K562 (cell line): ENCODE data around the gene ASB13. TPM values are rescaled to one million over a fixed set of nuclear protein-coding genes. Genes with fewer than 3 reads are reported as not detected.

Source experiments
- AFF1 ChIP-seq, 2 experiments: fragments of 450-650 bp; IDR thresholded peaks; 2 replicates each; pipeline ENCODE4 v1.6.1; 2018; ENCODE audit warnings: mild to moderate bottlenecking in 2 of 2, low read depth in 1 of 2; ENCODE audit not compliant: partially characterized antibody in 2 of 2
- ARHGAP35 ChIP-seq: fragments of 450-650 bp; IDR thresholded peaks from 2 replicates; pipeline ENCODE4 v1.6.1; 2018; ENCODE audit not compliant: partially characterized antibody
- BRF2 ChIP-seq: IDR thresholded peaks from 3 replicates; pipeline ENCODE4 v1.6.1; 2011; ENCODE audit warnings: borderline replicate concordance, mild to moderate bottlenecking; ENCODE audit not compliant: insufficient read length, insufficient read depth
- EP300 ChIP-seq: IDR thresholded peaks from 2 replicates; pipeline ENCODE4 v1.6.1; 2012; ENCODE audit warnings: low read length, improper control_type of control experiment
- FOXM1 ChIP-seq, 2 experiments: fragments of 450-650 bp in 1 of 2; sonication (generic) in 1 of 2; formaldehyde crosslinking in 1 of 2; IDR thresholded peaks; 2 replicates each; pipeline versions ENCODE4 v1.6.1 to v1.9.0; 2017 to 2022; ENCODE audit warnings: low read depth in 2 of 2, mild to moderate bottlenecking in 2 of 2, missing genetic modification reagents in 1 of 2, moderate library complexity in 1 of 2
- HDAC1 ChIP-seq, 2 experiments: fragments of 450-650 bp; IDR thresholded peaks; 2 replicates each; pipeline ENCODE4 v1.6.1; 2016 to 2017; ENCODE audit warnings: inconsistent platforms in 1 of 2, mild to moderate bottlenecking in 1 of 2, moderate library complexity in 1 of 2
- JUNB ChIP-seq: fragments of 450-650 bp; formaldehyde crosslinking; conservative IDR thresholded peaks from 2 replicates; pipeline ENCODE4 v1.4.0; 2020; ENCODE audit warnings: mild to moderate bottlenecking
- KHSRP ChIP-seq: fragments of 450-650 bp; IDR thresholded peaks from 2 replicates; pipeline ENCODE4 v1.6.1; 2017
- MTA3 ChIP-seq: fragments of 450-650 bp; formaldehyde crosslinking; IDR thresholded peaks from 2 replicates; pipeline ENCODE4 v1.6.1; 2017; ENCODE audit warnings: mild to moderate bottlenecking, borderline replicate concordance
- NCOR1 ChIP-seq: fragments of 450-650 bp; IDR thresholded peaks from 2 replicates; pipeline ENCODE4 v1.6.1; 2016; ENCODE audit warnings: mild to moderate bottlenecking, moderate library complexity
- NFE2 ChIP-seq: IDR thresholded peaks from 2 replicates; pipeline ENCODE4 v1.6.1; 2014; ENCODE audit warnings: antibody characterized with exemption, low read depth
- POLR2AphosphoS5 ChIP-seq: IDR thresholded peaks from 2 replicates; pipeline ENCODE4 v1.6.1; 2011; ENCODE audit warnings: mild to moderate bottlenecking, low read depth, low read length, moderate library complexity; ENCODE audit not compliant: control insufficient read depth, insufficient read depth
- PURB ChIP-seq: sonication (generic); formaldehyde crosslinking; IDR thresholded peaks from 2 replicates; pipeline ENCODE4 v1.9.0; 2021; ENCODE audit warnings: low read depth, mild to moderate bottlenecking, missing genetic modification reagents
- RBM34 ChIP-seq: fragments of 200-400 bp; formaldehyde crosslinking; IDR thresholded peaks from 2 replicates; pipeline ENCODE4 v1.6.1; 2018; ENCODE audit warnings: low read length, borderline replicate concordance; ENCODE audit not compliant: insufficient read depth
- SMAD2 ChIP-seq: fragments of 150-350 bp; IDR thresholded peaks from 2 replicates; pipeline ENCODE4 v1.6.1; 2014; ENCODE audit warnings: low read depth, mild to moderate bottlenecking, low read length
- SPI1 ChIP-seq: IDR thresholded peaks from 2 replicates; pipeline ENCODE4 v1.6.1; 2011; ENCODE audit warnings: low read depth, low read length, control low read depth, borderline replicate concordance
- ZC3H8 ChIP-seq: fragments of 450-650 bp; IDR thresholded peaks from 2 replicates; pipeline ENCODE4 v1.6.1; 2017
- ZFP36 ChIP-seq: fragments of 150-350 bp; IDR thresholded peaks from 2 replicates; pipeline ENCODE4 v1.6.1; 2018; ENCODE audit warnings: low read length, low read depth; ENCODE audit not compliant: partially characterized antibody
- ZNF143 ChIP-seq: sonication (generic); formaldehyde crosslinking; IDR thresholded peaks from 2 replicates; pipeline ENCODE4 v1.9.0; 2022; ENCODE audit warnings: mild to moderate bottlenecking, missing genetic modification reagents
- ZNF280B ChIP-seq: fragments of 250-450 bp; sonication (Bioruptor Pico); IDR thresholded peaks from 2 replicates; pipeline ENCODE4 v1.5.1; 2021; ENCODE audit warnings: mild to moderate bottlenecking
- ZNF507 ChIP-seq: conservative IDR thresholded peaks from 2 replicates; pipeline ENCODE4 v1.6.1; 2017; ENCODE audit warnings: missing genetic modification characterization, missing compliant biosample characterization
- ZNF695 ChIP-seq: fragments of 450-650 bp; formaldehyde crosslinking; IDR thresholded peaks from 2 replicates; pipeline ENCODE4 v1.4.0; 2020; ENCODE audit warnings: mild to moderate bottlenecking, moderate library complexity
- ZNF79 ChIP-seq: fragments of 250-450 bp; sonication (Bioruptor Pico); IDR thresholded peaks from 2 replicates; pipeline ENCODE4 v1.4.0; 2020; ENCODE audit warnings: low read depth, mild to moderate bottlenecking, moderate library complexity
- polyA plus RNA-seq, 8 experiments: library from polyadenylated mRNA; depleted of rRNA in 4 of 8; stranded (reverse) in 5 of 8; unstranded in 3 of 8; fragments of >200 nt; fragmentation: Nextera tagmentation in 2 of 8; fragmentation: Illumina TruSeq in 1 of 8; extraction: Ambion mirVana in 2 of 8; extraction: Trizol in 1 of 8; gene quantifications; 2 replicates each; pipeline versions ENCODE4 v1.2.1 to v1.2.3, GENCODE V29; 2011 to 2014; ENCODE audit warnings: inconsistent platforms in 1 of 8, missing spikeins in 1 of 8
- total RNA-seq, 7 experiments: library from RNA; depleted of rRNA in 6 of 7; stranded (reverse); fragments of >200 nt in 6 of 7; fragmentation: Illumina TruSeq in 2 of 7; extraction: Trizol in 2 of 7; gene quantifications; 2 replicates each; pipeline versions ENCODE4 v1.2.1 to v1.2.3, GENCODE V29; 2011 to 2021; ENCODE audit warnings: low replicate concordance in 1 of 7

ASB13 gene
- total and polyA plus RNA-seq, 9 of the 15 experiments (the other 6 are each of a cell fraction or from before 2014, with no cell fraction given): 5.2 to 28.8 (median 16.9) TPM

GRCh38 chr10:5684971-5685763 lies 18.8 kb upstream of the ASB13 start (continued):
- TF ChIP-seq BRF2: no peak
- TF ChIP-seq ZNF695 (CRISPR knock-in tag): no peak
- no peak for TF ChIP-seq KHSRP
- TF ChIP-seq JUNB (CRISPR knock-in tag): no peak
- no peak for TF ChIP-seq ZNF143 (CRISPR knock-in tag)
- no peak for TF ChIP-seq PURB (CRISPR knock-in tag)
- no peak for TF ChIP-seq ZFP36
- TF ChIP-seq POLR2AphosphoS5: peak; percentile 7; the same call in 1 of the 2 replicates
- no peak for TF ChIP-seq ZNF79 (CRISPR knock-in tag)
- TF ChIP-seq MTA3: no peak
- TF ChIP-seq EP300: no peak
- TF ChIP-seq HDAC1 (IDR thresholded peaks at IDR 0.05): peak in 1 of 2 experiments; percentile 80; a peak in 2 of 4 replicates
- no peak for TF ChIP-seq SMAD2
- no peak for TF ChIP-seq ZNF507 (tag)
- no peak for TF ChIP-seq ZNF280B (CRISPR knock-in tag)
- peak in 1 of 2 experiments; percentile 43 for TF ChIP-seq AFF1 (IDR thresholded peaks at IDR 0.05; ENCODE audit: low read depth in 1 of 2, partially characterized antibody in 2 of 2)
- no peak for TF ChIP-seq ZC3H8
- no peak for TF ChIP-seq FOXM1 (IDR thresholded peaks at IDR 0.05; ENCODE audit: low read depth)
- TF ChIP-seq FOXM1 (CRISPR knock-in tag; IDR thresholded peaks at IDR 0.05; ENCODE audit: low read depth): no peak
- no peak for TF ChIP-seq ARHGAP35
- TF ChIP-seq NCOR1: no peak
- TF ChIP-seq RBM34: no peak
- no peak for TF ChIP-seq SPI1
- no peak; the same call in 1 of the 2 replicates for TF ChIP-seq NFE2
